Natural killer cell (primary cell): ENCODE data around the gene NOTCH4. TPM values are rescaled to one million over a fixed set of nuclear protein-coding genes. Genes with fewer than 3 reads are reported as not detected.

Experiments used
- ATAC-seq, 3 donors: fragments of 150-1000 bp in 2 of 3; fragments of 200-7000 bp in 1 of 3; cut with Tn5 transposase; 1 replicate in 1 of 3; 2 replicates in 2 of 3; pipeline ENCODE4 v1.10.0; 2021; ENCODE audit warnings: mild to moderate bottlenecking in 2 of 3, moderate library complexity in 2 of 3
- DNase-seq, 2 donors: peaks; one replicate each; pipeline versions ENCODE4 v3.0.0 to v3.0.0-alpha.2; 2013 to 2021; ENCODE audit warnings: mixed read lengths in 1 of 2
- H3K27ac ChIP-seq: one replicate; pipeline ENCODE4 v1.5.1; 2013; ENCODE audit warnings: mild to moderate bottlenecking, low read length
- H3K27me3 ChIP-seq: one replicate; pipeline ENCODE4 v1.6.1; 2013; ENCODE audit warnings: low read length; ENCODE audit not compliant: control insufficient read depth, insufficient read depth
- H3K36me3 ChIP-seq: one replicate; pipeline ENCODE4 v1.6.1; 2013; ENCODE audit warnings: low read length; ENCODE audit not compliant: control insufficient read depth, insufficient read depth
- H3K4me1 ChIP-seq: one replicate; pipeline ENCODE4 v1.6.1; 2013; ENCODE audit warnings: low read length; ENCODE audit not compliant: control insufficient read depth, insufficient read depth
- H3K4me3 ChIP-seq: one replicate; pipeline ENCODE4 v1.5.1; 2013; ENCODE audit warnings: low read length
- H3K9me3 ChIP-seq: one replicate; pipeline ENCODE4 v1.6.1; 2013; ENCODE audit warnings: low read length; ENCODE audit not compliant: control insufficient read depth, insufficient read depth
- H3K27ac Mint-ChIP-seq, 2 donors: one replicate each; pipeline ENCODE4 v1.8.0; 2022; ENCODE audit warnings: mild to moderate bottlenecking in 2 of 2, mixed read lengths in 2 of 2, moderate library complexity in 1 of 2
- H3K27me3 Mint-ChIP-seq, 2 donors: one replicate each; pipeline ENCODE4 v1.8.0; 2022; ENCODE audit warnings: low read depth in 2 of 2, mixed read lengths in 2 of 2
- H3K36me3 Mint-ChIP-seq: one replicate; pipeline ENCODE4 v1.8.0; 2022; ENCODE audit warnings: mixed read lengths
- H3K4me1 Mint-ChIP-seq, 2 donors: one replicate each; pipeline ENCODE4 v1.8.0; 2022; ENCODE audit warnings: mixed read lengths in 2 of 2
- H3K4me3 Mint-ChIP-seq: one replicate; pipeline ENCODE4 v1.8.0; 2022; ENCODE audit warnings: mild to moderate bottlenecking, moderate library complexity, mixed read lengths
- H3K9me3 Mint-ChIP-seq, 2 donors: one replicate each; pipeline ENCODE4 v1.8.0; 2022; ENCODE audit warnings: mixed read lengths in 2 of 2
- WGBS: methylation state at CpG from one replicate; pipeline ENCODE4 v1.1.7; 2013; ENCODE audit warnings: missing lambda C conversion rate; ENCODE audit not compliant: insufficient coverage; 5-methylcytosine and 5-hydroxymethylcytosine counted together
- intact Hi-C: fragments of 100-400 bp; cut with micrococcal nuclease; formaldehyde crosslinking; loops from one replicate; pipeline ENCODE4 v1.14.2; 2022
- total RNA-seq, 4 donors: library from RNA; stranded (reverse); fragments of 120-200 nt in 1 of 4; gene quantifications; one replicate each; pipeline versions ENCODE4 v1.2.3 to v1.2.4, GENCODE V29; 2013 to 2022
- TF ChIP-seq, protein P1 (sequence below): fragments of 200-600 bp; IDR thresholded peaks from one replicate; pipeline ENCODE4 v1.8.0; 2022; ENCODE audit warnings: antibody characterized with exemption

The NOTCH4 gene
- total RNA-seq, 3 donors from 2014 or later (not counting 1 experiment from before 2014, with no cell fraction given): 2.6 to 4.8 (median 2.7) TPM

DNA sequence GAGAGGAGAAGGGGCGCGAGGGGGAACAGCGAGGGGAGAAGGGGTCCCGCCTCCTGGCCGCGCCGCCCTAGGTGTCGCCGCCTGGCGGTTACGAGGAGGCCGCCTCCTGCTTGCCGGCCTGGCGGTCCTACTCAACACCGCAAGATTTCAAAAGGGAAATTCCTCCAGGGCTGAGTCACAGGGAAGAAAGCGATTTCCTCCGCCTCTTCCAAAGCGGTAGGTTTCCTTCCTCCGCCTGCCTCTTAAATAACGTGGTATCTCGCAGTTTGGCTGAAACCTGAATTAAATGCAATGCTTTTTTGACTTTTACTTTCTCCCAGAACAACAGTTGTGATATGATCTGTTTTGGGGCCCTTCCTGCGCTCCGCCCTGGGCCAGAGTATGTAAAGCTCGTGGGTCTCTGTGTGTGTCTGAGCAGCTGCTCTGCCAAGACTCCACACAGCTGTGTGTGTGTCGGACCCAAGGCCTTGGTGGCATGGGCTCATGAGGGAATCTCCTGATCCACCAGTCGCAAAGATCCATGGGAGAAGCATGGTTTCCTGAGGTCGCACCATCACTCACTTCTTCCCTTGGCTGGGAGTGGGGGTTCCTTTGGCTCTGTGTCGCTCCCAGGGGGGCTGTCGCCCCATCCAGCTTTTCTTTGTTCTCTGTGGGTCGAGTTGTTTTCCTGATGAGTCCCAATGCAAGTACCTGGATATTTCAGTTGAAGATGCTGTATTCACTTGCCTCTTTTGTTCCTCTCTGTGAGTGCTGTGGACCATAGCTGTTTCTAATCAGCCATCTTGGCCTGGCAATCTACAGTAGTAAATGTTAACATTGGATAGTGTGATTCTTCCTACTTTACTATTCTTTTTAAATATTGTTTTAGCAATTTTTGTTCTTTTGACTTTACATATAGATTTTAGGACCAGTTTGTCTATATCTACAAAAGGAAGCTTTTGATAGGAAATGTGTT lies 31.6 kb upstream of the NOTCH4 start:
- H3K36me3 ChIP-seq: no peaks in the 10 kb centered on the region
- H3K4me3 ChIP-seq: peak overlapping the region; percentile 26
- peaks cover 9% of the 10 kb centered on the region for H3K4me1 ChIP-seq
- H3K27ac ChIP-seq: peak overlapping the region; percentile 61
- peaks cover 5 to 10% of the 10 kb centered on the region in 2 donors for H3K4me1 Mint-ChIP-seq
- H3K4me3 Mint-ChIP-seq: peak overlapping the region; percentile 18
- no peaks in the 10 kb centered on the region for H3K36me3 Mint-ChIP-seq
- DNase-seq (peak; percentile 51 to 79), ATAC-seq (peak; percentile 93 to 96 (median 93))
- peaks cover 10 to 32% of the 10 kb centered on the region in 2 donors for H3K27me3 Mint-ChIP-seq
- WGBS: 14% methylated on average over 29 of the region's 30 CpGs
- TF ChIP-seq, protein P1, sequence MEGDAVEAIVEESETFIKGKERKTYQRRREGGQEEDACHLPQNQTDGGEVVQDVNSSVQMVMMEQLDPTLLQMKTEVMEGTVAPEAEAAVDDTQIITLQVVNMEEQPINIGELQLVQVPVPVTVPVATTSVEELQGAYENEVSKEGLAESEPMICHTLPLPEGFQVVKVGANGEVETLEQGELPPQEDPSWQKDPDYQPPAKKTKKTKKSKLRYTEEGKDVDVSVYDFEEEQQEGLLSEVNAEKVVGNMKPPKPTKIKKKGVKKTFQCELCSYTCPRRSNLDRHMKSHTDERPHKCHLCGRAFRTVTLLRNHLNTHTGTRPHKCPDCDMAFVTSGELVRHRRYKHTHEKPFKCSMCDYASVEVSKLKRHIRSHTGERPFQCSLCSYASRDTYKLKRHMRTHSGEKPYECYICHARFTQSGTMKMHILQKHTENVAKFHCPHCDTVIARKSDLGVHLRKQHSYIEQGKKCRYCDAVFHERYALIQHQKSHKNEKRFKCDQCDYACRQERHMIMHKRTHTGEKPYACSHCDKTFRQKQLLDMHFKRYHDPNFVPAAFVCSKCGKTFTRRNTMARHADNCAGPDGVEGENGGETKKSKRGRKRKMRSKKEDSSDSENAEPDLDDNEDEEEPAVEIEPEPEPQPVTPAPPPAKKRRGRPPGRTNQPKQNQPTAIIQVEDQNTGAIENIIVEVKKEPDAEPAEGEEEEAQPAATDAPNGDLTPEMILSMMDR: peak; percentile 47
- intact Hi-C loops: no loop called here
- no peaks in the 10 kb centered on the region for H3K9me3 ChIP-seq
- H3K27ac Mint-ChIP-seq: peak overlapping the region in 1 of 2 donors; percentile 61
- no peaks in the 10 kb centered on the region for H3K27me3 ChIP-seq
- H3K9me3 Mint-ChIP-seq: no peaks in the 10 kb centered on the region

DNA sequence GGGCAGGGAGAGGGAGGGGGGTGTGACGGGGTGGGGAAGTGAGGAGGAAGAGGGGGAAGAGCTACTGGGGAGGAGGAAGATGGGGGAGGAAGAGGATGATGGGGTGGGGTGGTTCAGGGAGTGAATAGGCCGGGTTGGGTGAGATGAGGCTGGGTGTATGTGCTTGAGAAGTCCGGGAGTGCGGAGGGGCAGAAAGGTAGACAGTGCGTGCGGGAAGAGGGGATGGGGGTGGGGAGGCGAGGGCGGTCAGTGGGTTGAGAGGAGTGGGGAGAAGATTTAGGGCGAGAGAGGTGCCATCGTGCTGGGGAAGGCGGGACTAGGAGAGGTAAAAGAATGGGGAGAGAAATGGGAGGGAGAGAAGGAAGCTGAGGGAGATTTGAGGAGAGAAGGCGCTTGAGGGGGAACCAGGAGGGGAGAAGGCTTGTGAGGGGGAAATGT lies 30.9 kb upstream of the NOTCH4 start:
- peaks cover 5 to 10% of the 10 kb centered on the region in 2 donors for H3K4me1 Mint-ChIP-seq
- TF ChIP-seq, protein P1: no peak
- Histone ChIP-seq H3K9me3 (no peaks in the 10 kb centered on the region), H3K4me3 (peak overlapping the region; percentile 26), H3K27me3 (no peaks in the 10 kb centered on the region), H3K36me3 (no peaks in the 10 kb centered on the region), H3K27ac (no peak overlapping the region), H3K4me1 (peaks cover 9% of the 10 kb centered on the region)
- ATAC-seq (peak in 1 of 3 donors; percentile 4), DNase-seq (no peak)
- peak overlapping the region in 1 of 2 donors; percentile 61 for H3K27ac Mint-ChIP-seq
- peaks cover 7 to 25% of the 10 kb centered on the region in 2 donors for H3K27me3 Mint-ChIP-seq
- no peak overlapping the region for H3K4me3 Mint-ChIP-seq
- no peaks in the 10 kb centered on the region for H3K9me3 Mint-ChIP-seq
- intact Hi-C loops: no loop called here
- no peaks in the 10 kb centered on the region for H3K36me3 Mint-ChIP-seq
- WGBS: 58% methylated on average over 12 of the region's 12 CpGs

DNA sequence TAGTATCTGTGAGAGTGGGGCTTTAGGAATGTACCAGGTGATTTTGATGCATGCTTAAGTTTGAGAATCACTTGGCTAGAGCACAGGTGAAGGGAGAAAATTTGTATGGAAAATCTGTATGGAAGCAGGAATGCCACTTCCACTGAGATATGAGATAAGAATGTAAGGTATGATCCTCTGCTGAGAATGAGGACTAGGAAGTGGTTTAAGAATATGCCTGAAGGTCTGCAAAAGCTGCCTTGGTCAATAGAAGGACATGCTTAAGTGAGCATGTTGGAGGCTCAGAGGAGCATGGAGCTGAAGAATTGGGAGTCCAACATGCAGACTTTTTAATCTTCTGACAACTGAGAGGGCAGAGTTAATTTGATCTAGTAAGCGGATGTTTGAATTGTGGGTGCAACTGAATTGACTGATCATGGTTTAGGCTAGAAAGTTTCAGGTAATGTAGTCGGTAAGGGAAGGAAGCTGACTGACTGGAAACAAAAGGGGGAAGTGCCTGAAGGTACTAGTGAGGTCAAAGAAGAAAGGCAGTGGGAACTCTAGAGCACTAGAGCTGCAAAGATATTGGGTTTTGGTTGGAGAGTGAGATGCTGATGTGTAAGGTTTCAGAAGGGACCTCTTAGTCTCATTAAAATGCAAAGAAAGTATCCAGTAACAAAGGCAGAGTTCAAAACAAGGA lies 28.6 kb upstream of the NOTCH4 start:
- 38% methylated on average over 2 of the region's 2 CpGs for WGBS
- peaks cover 9% of the 10 kb centered on the region for H3K4me1 ChIP-seq
- peaks cover 0 to 12% of the 10 kb centered on the region in 2 donors for H3K27me3 Mint-ChIP-seq
- intact Hi-C loops: no loop called here
- peaks cover 5 to 10% of the 10 kb centered on the region in 2 donors for H3K4me1 Mint-ChIP-seq
- H3K36me3 ChIP-seq: no peaks in the 10 kb centered on the region
- no peaks in the 10 kb centered on the region for H3K9me3 Mint-ChIP-seq
- TF ChIP-seq, protein P1: no peak
- H3K4me3 Mint-ChIP-seq: no peak overlapping the region
- peak overlapping the region in 1 of 2 donors; percentile 1 for H3K27ac Mint-ChIP-seq
- DNase-seq: no peak
- H3K27me3 ChIP-seq: no peaks in the 10 kb centered on the region
- H3K4me3 ChIP-seq: no peak overlapping the region
- no peaks in the 10 kb centered on the region for H3K9me3 ChIP-seq
- H3K36me3 Mint-ChIP-seq: no peaks in the 10 kb centered on the region
- H3K27ac ChIP-seq: no peak overlapping the region
- ATAC-seq: no peak
